CD14-positive monocyte (primary cell): ENCODE measurements around the gene AWAT1. TPM values are rescaled to one million over a fixed set of nuclear protein-coding genes. Genes with fewer than 3 reads are reported as not detected.

Experiments used
- DNase-seq, 3 donors: peaks; one replicate each; pipeline ENCODE4 v3.0.0-alpha.2; 2011 to 2022
- H2AFZ ChIP-seq: 2 replicates; pipeline ENCODE4 v1.6.0; 2012; ENCODE audit warnings: mild to moderate bottlenecking, low read depth, low read length, inconsistent platforms; ENCODE audit not compliant: insufficient read depth, poor library complexity, severe bottlenecking
- H3K27ac ChIP-seq, 2 donors: 1 replicate in 1 of 2; 2 replicates in 1 of 2; pipeline ENCODE4 v1.5.1; 2012 to 2013; ENCODE audit warnings: low read length in 2 of 2, control low read depth in 1 of 2, inconsistent platforms in 1 of 2, low read depth in 1 of 2, mild to moderate bottlenecking in 1 of 2
- H3K27me3 ChIP-seq, 2 donors: one replicate each; pipeline versions ENCODE4 v1.6.0 to v1.6.1; 2011 to 2013; ENCODE audit warnings: low read length in 2 of 2; ENCODE audit not compliant: control insufficient read depth in 2 of 2, insufficient read depth in 2 of 2
- H3K36me3 ChIP-seq, 2 donors: replicated peaks in 1 of 2; 1 replicate in 1 of 2; 2 replicates in 1 of 2; pipeline versions ENCODE4 v1.5.1 to v1.6.1; 2012 to 2013; ENCODE audit warnings: low read length in 2 of 2, control low read depth in 1 of 2, inconsistent platforms in 1 of 2, mild to moderate bottlenecking in 1 of 2; ENCODE audit not compliant: insufficient read depth in 2 of 2, control insufficient read depth in 1 of 2
- H3K4me1 ChIP-seq, 2 donors: 1 replicate in 1 of 2; 2 replicates in 1 of 2; pipeline versions ENCODE4 v1.5.1 to v1.6.1; 2012 to 2013; ENCODE audit warnings: low read length in 2 of 2, control low read depth in 1 of 2, inconsistent platforms in 1 of 2, mild to moderate bottlenecking in 1 of 2, moderate library complexity in 1 of 2; ENCODE audit not compliant: insufficient read depth in 2 of 2, control insufficient read depth in 1 of 2
- H3K4me2 ChIP-seq: replicated peaks from 2 replicates; pipeline ENCODE3; 2012; ENCODE audit warnings: low read length, moderate library complexity, mild to moderate bottlenecking; ENCODE audit not compliant: poor library complexity, severe bottlenecking; ENCODE audit errors: extremely low read depth
- H3K4me3 ChIP-seq, 3 experiments: fragments of 200-600 bp in 1 of 3; sonication (generic) in 1 of 3; replicated peaks in 1 of 3; 1 replicate in 2 of 3; 2 replicates in 1 of 3; pipeline ENCODE4 v1.5.1; 2011 to 2013; ENCODE audit warnings: low read length in 3 of 3, mild to moderate bottlenecking in 3 of 3, control low read depth in 2 of 3, low read depth in 2 of 3, inconsistent platforms in 1 of 3, moderate library complexity in 1 of 3
- H3K79me2 ChIP-seq: 2 replicates; pipeline ENCODE4 v1.6.0; 2012; ENCODE audit warnings: mild to moderate bottlenecking, control low read depth, inconsistent platforms, low read length, moderate library complexity; ENCODE audit not compliant: insufficient read depth
- H3K9ac ChIP-seq: 2 replicates; pipeline ENCODE4 v1.6.0; 2017; ENCODE audit warnings: low read length, mild to moderate bottlenecking; ENCODE audit not compliant: insufficient read depth, poor library complexity, severe bottlenecking
- H3K9me3 ChIP-seq, 2 donors: replicated peaks in 1 of 2; 1 replicate in 1 of 2; 2 replicates in 1 of 2; pipeline versions ENCODE4 v1.5.1 to v1.6.1; 2012 to 2013; ENCODE audit warnings: low read length in 2 of 2, control low read depth in 1 of 2; ENCODE audit not compliant: control insufficient read depth in 1 of 2, insufficient read depth in 1 of 2
- H4K20me1 ChIP-seq: 2 replicates; pipeline ENCODE4 v1.6.0; 2012; ENCODE audit warnings: mild to moderate bottlenecking, low read length, control low read depth, moderate library complexity; ENCODE audit not compliant: insufficient read depth
- H3K27ac Mint-ChIP-seq, 7 donors: one replicate each; pipeline ENCODE4 v1.8.0; 2020; ENCODE audit warnings: mild to moderate bottlenecking in 7 of 7, mixed read lengths in 7 of 7, moderate library complexity in 6 of 7, inconsistent platforms in 2 of 7
- H3K27me3 Mint-ChIP-seq, 3 donors: one replicate each; pipeline ENCODE4 v1.8.0; 2021 to 2022; ENCODE audit warnings: low read depth in 3 of 3, mild to moderate bottlenecking in 3 of 3, mixed read lengths in 3 of 3, moderate library complexity in 3 of 3, inconsistent platforms in 1 of 3
- H3K36me3 Mint-ChIP-seq, 2 donors: one replicate each; pipeline ENCODE4 v1.8.0; 2020; ENCODE audit warnings: mixed read lengths in 2 of 2, inconsistent platforms in 1 of 2, mild to moderate bottlenecking in 1 of 2
- H3K4me1 Mint-ChIP-seq: one replicate; pipeline ENCODE4 v1.8.0; 2020; ENCODE audit warnings: mild to moderate bottlenecking, mixed read lengths
- H3K4me3 Mint-ChIP-seq, 2 donors: one replicate each; pipeline ENCODE4 v1.8.0; 2020; ENCODE audit warnings: mild to moderate bottlenecking in 2 of 2, mixed read lengths in 2 of 2, moderate library complexity in 1 of 2
- H3K9me3 Mint-ChIP-seq, 7 donors: one replicate each; pipeline ENCODE4 v1.8.0; 2020 to 2022; ENCODE audit warnings: mixed read lengths in 7 of 7, mild to moderate bottlenecking in 6 of 7, moderate library complexity in 6 of 7, inconsistent platforms in 2 of 7
- CTCF ChIP-seq: fragments of 200-600 bp; IDR thresholded peaks from one replicate; pipeline ENCODE4 v1.8.0; 2022; ENCODE audit warnings: antibody characterized with exemption, mild to moderate bottlenecking
- WGBS: methylation state at CpG from one replicate; pipeline ENCODE4 v1.1.5; 2013; ENCODE audit warnings: missing lambda C conversion rate; ENCODE audit not compliant: insufficient coverage; 5-methylcytosine and 5-hydroxymethylcytosine counted together
- intact Hi-C, 2 donors: fragments of 100-400 bp; cut with micrococcal nuclease; formaldehyde crosslinking; loops; one replicate each; pipeline versions ENCODE4 v1.15.0 to v1.15.1; 2023
- polyA plus RNA-seq, 3 donors: library from polyadenylated mRNA; depleted of rRNA in 1 of 3; unstranded in 2 of 3; stranded (reverse) in 1 of 3; fragments of 300-500 nt in 2 of 3; fragments of >200 nt in 1 of 3; fragmentation: Illumina TruSeq in 2 of 3; gene quantifications; 1 replicate in 2 of 3; 2 replicates in 1 of 3; pipeline ENCODE4 v1.2.3, GENCODE V29; 2012 to 2021

AWAT1 gene
- polyA plus RNA-seq, 3 donors: not detected

GRCh38 chrX:70196961-70197720, 37.3 kb upstream of the AWAT1 start:
- no peaks in the 10 kb centered on the region for H4K20me1 ChIP-seq
- Mint-ChIP-seq H3K9me3 (peaks cover 0 to 3% (median 0%) of the 10 kb centered on the region in 7 donors), H3K4me1 (peaks cover 2% of the 10 kb centered on the region), H3K36me3 (no peaks in the 10 kb centered on the region), H3K27ac (no peak overlapping the region), H3K27me3 (peaks cover 0 to 10% (median 2%) of the 10 kb centered on the region in 3 donors), H3K4me3 (no peak overlapping the region)
- DNase-seq: peak in 2 of 3 donors; percentile 1 to 11
- TF ChIP-seq CTCF: peak; percentile 59
- no peaks in the 10 kb centered on the region for H3K27me3 ChIP-seq
- no peaks in the 10 kb centered on the region for H3K79me2 ChIP-seq
- no peak overlapping the region for H3K9ac ChIP-seq
- no CpG with 5 or more reads among the region's 12 CpGs for WGBS
- H3K36me3 ChIP-seq: no peaks in the 10 kb centered on the region
- no peaks in the 10 kb centered on the region for H3K9me3 ChIP-seq
- H3K4me2 ChIP-seq: no peak overlapping the region
- no peak overlapping the region for H3K27ac ChIP-seq
- H3K4me1 ChIP-seq: no peaks in the 10 kb centered on the region
- H3K4me3 ChIP-seq: no peak overlapping the region
- H2AFZ ChIP-seq: no peak overlapping the region
- intact Hi-C loops: no loop called here

GRCh38 chrX:70201732-70202131, 32.7 kb upstream of the AWAT1 start:
- intact Hi-C loops: no loop called here
- WGBS: no CpG with 5 or more reads among the region's 5 CpGs
- Mint-ChIP-seq H3K36me3 (no peaks in the 10 kb centered on the region), H3K4me3 (no peak overlapping the region), H3K9me3 (peaks cover 0 to 5% (median 2%) of the 10 kb centered on the region in 7 donors), H3K27ac (no peak overlapping the region), H3K27me3 (peaks cover 0 to 11% (median 7%) of the 10 kb centered on the region in 3 donors), H3K4me1 (peaks cover 2% of the 10 kb centered on the region)
- H3K27me3 ChIP-seq: no peaks in the 10 kb centered on the region
- H3K36me3 ChIP-seq: no peaks in the 10 kb centered on the region
- no peaks in the 10 kb centered on the region for H4K20me1 ChIP-seq
- no peak overlapping the region for H2AFZ ChIP-seq
- H3K9ac ChIP-seq: no peak overlapping the region
- H3K9me3 ChIP-seq: no peaks in the 10 kb centered on the region
- H3K27ac ChIP-seq: no peak overlapping the region
- no peak overlapping the region for H3K4me3 ChIP-seq
- no peak for DNase-seq
- no peaks in the 10 kb centered on the region for H3K4me1 ChIP-seq
- no peak for TF ChIP-seq CTCF
- no peak overlapping the region for H3K4me2 ChIP-seq
- H3K79me2 ChIP-seq: no peaks in the 10 kb centered on the region
